Cerebellar nuclear complex (tissue), 1 donor: ENCODE measurements around the gene MAP1S.
"Not testable (repeated sequence)": the region's sequence is repeated elsewhere in the genome, so short reads cannot be mapped to it uniquely, and the experiment has no call there.

Source experiments
- DNase-seq, 2 experiments: peaks; one replicate each; lab custom pipeline; 2025; lab: John Stamatoyannopoulos, UW

Gene MAP1S

GRCh38 chr19:17762505-17763229 lies 43.4 kb downstream of the MAP1S start:
- no peak for DNase-seq

DNA sequence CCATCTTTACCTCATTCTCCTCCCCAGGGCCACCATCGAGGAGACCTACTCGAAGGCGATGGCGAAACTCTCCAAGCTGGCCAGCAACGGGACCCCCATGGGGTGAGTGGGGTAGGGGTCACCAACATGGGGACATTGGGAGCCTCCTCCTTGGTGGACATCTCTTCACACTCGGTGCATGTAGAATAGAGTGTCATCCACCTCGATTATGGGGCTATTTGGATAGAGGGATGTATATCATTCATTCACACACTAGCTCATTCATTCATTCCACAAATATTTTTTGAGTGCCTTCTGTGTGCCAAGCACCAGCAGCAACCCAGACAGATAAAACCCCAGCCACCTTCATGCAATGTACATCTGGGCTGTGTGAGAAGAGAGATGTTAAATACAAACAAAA lies 45.1 kb downstream of the MAP1S start:
- DNase-seq = no peak

DNA sequence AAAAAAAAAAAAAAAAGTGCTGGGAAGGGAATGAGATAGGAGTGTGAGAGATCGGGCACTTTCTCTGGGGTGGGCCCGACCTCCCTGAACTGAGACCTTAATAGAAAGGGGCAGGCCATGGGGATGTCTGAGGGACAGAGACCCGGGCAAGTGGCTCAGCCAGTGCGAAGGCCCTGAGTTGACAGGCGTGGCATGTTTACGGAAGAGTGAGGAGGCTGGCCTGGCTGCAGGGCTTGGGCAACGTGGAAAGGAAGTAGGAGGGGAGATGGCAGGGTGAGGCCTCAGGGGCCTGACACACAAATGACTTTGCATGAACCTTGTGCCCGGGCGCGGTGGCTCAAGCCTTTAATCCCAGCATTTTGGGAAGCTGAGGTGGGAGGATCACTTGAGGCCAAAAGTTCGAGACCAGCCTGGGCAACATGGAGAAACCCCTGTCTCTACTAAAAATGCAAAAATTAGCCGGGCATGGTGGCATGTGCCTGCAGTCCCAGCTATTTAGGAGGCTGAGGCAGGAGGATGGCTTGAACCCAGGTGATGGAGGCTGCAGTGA lies 45.9 kb downstream of the MAP1S start:
- no peak for DNase-seq

DNA sequence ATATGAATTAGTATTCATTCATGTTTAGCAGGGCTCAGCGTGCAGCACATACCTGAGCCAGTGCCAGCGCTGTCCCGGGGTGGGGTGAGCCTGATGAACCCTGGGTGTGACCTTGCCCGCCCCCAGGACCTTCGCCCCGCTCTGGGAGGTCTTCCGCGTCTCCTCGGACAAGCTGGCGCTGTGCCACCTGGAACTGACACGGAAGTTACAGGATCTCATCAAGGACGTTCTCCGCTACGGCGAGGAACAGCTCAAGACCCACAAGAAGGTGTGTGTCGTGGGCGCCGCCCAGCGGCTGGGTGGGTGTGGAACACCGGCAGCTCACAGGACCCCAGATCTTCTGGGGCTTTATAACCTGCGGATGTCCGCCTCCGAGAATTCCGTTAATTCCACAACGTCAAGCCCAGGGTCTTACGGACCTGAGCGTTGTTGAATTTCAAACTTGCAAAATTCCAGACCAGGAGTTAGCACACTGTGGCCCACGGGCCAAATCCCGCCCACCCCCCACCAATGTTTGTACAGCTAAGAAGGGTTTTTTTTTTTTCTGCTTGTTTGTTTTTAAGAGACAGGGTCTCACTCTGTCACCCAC lies 47.4 kb downstream of the MAP1S start:
- no peak for DNase-seq

DNA sequence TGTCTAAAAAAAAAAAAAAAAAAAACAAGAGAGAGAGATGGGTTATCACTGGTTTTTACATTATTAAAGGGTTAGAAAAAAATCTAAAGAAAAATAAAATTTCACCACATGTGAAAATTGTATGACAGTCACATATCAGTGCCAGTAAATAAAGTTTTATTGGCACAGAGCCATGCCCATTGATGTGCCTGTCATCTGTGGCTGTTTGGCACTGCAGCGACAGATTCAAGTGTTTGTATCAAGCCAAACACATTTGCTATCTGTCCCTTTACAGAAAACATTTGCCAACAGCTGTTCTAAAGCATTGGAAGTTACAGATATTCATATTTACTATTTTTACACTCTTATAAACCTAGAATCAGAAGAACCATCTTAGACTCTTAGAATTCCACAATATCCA lies 48.3 kb downstream of the MAP1S start:
- DNase-seq = no peak

DNA sequence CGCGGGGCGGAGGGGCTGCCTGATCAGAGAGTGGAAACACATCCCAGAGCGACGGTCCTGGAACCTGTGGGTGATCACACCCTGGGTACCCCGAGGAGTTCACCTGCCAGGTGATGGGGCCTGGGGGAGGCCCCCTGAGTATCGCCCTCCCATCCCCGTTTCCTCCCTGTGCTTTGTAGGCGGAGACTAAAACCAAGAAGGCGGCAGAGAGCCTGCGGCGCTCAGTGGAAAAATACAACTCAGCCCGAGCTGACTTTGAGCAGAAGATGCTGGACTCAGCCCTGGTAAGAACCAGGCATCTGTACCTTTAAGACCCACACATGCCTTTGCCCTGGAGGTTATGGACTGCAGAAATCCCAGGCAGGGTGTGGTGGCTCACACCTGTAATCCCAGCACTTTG lies 51.3 kb downstream of the MAP1S start:
- DNase-seq = no peak

- DNase-seq = no peak
Observed at GRCh38 chr19:17772172-17772571, 52.9 kb downstream of the MAP1S start.

DNA sequence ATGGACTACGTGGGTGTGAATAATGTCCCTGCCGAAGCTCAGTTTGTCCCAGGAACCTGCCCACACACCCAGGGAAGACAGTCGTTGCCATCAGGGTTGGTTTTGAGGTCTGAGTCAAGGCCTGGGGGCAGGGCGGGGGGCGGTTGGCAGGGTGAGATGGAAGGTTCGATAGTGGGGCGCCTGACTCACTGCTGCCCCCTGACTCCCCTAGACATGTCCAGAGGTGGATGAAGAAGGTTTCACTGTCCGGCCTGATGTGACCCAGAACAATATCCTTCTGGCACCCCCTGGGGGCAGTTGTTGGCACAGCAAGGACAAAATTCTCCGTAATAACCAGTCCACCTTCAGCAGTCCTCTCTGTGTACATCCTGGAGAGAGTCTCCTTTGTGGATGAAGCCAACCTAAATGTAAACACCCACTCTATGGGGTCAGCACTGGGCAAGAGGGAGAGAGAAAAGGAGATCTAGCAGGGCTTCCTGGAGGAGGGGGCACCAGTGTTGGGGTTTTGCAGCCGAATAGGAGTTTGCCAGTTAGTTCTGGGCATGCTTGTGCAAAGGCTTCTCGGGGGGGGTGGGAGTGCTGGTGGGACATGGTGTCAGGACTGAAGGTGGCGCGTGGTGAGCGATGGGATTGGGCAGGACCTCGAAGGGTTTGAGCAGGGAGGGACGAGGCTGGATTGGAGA lies 56.1 kb downstream of the MAP1S start:
- DNase-seq = no peak

GRCh38 chr19:17775991-17776803 lies 56.9 kb downstream of the MAP1S start:
- no peak for DNase-seq

DNA sequence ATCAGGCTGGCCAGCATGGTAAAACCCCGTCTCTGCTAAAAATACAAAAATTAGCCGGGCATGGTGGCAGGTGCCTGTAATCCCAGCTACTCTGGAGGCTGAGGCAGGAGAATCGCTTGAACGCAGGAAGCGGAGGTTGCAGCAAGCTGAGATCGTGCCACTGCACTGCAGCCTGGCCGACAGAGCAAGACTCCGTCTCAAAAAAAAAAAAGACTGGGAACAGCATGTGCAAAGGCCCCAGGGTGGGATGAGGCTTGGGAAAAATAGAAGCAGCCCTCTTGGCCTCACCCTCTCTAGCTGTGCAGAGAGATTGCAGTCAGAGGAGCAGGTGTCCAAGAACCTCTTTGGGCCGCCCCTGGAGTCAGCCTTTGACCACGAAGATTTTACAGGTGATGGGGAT lies 58.6 kb downstream of the MAP1S start:
- DNase-seq = not testable (repeated sequence)

GRCh38 chr19:17778251-17778967 lies 59.1 kb downstream of the MAP1S start:
- no peak for DNase-seq

GRCh38 chr19:17778968-17779929 lies 60.0 kb downstream of the MAP1S start:
- no peak for DNase-seq

GRCh38 chr19:17780781-17781180 lies 61.5 kb downstream of the MAP1S start:
- no peak for DNase-seq

- DNase-seq = not testable (repeated sequence)
Observed at GRCh38 chr19:17783721-17784120, 64.4 kb downstream of the MAP1S start.
